GM19463 (cell line): ENCODE results near the gene ITGBL1.

ENCODE experiments used
- ATAC-seq: cut with Tn5 transposase; IDR thresholded peaks from one replicate; pipeline ENCODE4 v1.9.1; 2021; ENCODE audit warnings: mild to moderate bottlenecking, moderate library complexity; ENCODE audit not compliant: unreplicated experiment

ITGBL1 gene

DNA sequence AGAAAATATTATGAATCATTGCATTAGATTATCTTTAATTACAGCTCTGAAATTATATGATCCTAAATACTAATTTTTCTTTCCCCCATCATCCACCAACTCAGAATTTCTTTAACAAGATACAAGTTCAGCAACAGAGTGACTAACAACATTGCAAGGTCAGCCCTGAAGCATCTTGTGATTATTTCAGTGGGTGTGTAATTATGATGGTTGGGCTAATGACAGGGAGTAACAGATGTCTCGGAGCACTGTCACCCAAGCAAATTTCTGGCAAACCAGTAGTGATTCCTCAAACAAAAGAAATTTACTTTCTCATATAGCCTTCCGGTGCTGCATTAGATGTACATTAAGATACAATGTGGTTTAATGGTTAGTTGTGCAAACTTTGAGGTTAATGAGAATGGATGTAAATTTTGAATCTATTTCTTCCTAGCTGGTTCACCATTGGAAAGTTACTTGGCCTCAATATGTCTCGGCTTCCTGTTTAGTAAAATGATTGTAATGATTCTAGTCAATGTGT lies 238.9 kb downstream of the ITGBL1 start:
- ATAC-seq = no peak

- no peak for ATAC-seq
Observed at GRCh38 chr13:101695870-101696516, 243.5 kb downstream of the ITGBL1 start.

GRCh38 chr13:101697745-101698144 lies 245.3 kb downstream of the ITGBL1 start:
- ATAC-seq = no peak

DNA sequence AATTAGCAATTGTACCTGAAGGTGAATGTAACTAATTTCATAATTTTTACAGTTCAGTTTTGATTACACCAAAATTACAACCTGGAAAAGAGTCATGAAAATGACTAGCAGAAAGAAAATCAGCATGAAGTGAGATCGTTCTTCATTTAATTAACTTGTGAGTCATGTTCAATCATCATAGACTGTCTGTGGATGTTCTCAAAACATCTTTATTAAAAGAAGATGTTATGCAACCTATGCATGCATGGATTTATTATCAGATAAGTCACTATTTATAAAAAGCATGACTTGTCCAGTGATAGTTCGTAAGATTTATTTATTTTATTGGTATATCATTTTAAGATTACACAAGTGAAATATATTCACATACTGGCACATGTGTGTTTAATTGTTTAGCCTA lies 245.9 kb downstream of the ITGBL1 start:
- no peak for ATAC-seq

DNA sequence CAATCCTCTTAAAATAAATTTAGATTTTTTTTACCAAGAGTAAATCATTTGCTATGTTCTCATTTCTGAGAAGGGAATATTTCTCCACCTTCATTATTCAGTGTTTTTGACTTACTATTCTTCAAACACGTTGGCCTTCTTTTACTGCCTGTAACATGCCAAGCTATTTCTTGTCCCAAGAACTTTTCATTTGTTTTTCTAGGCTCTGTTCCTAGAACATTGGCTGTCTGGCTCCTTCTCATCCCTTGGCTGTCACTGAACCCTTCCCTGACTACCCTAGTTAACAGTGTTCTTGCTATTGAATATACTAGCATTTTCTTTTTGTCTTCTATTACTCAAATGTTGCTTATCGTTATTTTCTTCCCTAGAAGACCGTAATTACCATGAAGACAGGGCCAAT lies 248.1 kb downstream of the ITGBL1 start:
- ATAC-seq = no peak

GRCh38 chr13:101703081-101703480 lies 250.6 kb downstream of the ITGBL1 start:
- no peak for ATAC-seq

DNA sequence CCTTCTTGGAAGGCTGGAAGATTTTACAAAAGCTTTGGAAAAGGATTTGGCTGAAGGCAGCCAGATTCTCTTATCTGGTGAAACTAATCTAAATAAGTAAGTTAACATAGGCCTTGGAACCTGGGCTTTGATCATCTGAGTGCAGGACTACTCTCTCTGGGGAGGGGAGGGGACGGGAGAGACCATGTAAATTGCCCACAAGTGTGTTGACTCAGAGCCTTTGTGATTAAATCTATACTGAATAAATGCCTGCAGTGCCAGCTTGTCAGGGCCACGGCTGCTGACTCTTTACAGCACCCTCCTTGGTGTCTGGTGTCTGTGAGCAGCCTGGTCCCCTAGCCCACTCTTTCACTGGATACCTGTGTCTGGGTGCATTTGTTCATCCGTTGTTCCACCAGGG lies 251.4 kb downstream of the ITGBL1 start:
- ATAC-seq = no peak

- ATAC-seq = no peak
Observed at GRCh38 chr13:101706651-101707050, 254.2 kb downstream of the ITGBL1 start.

- ATAC-seq = no peak
Observed at GRCh38 chr13:101707659-101708058, 255.2 kb downstream of the ITGBL1 start.

DNA sequence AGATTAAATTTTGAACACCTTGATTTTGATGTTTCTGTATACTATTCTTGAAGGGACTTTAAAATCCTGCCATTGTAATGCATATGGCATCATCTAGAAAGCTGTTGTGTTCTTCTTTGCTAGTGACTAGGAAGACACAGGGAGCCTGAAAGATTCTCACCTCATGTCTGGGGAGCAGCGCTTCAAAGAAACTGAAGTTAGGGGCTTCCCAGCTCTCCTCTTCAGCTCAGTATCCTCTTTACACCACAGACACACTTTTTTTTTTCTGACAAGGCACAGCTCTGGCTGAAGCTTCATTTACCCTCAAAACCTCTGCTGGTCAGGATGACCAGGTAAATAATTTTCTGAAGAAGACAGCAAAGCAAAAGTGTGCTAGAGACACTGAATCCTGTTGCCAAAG lies 255.6 kb downstream of the ITGBL1 start:
- ATAC-seq = no peak

DNA sequence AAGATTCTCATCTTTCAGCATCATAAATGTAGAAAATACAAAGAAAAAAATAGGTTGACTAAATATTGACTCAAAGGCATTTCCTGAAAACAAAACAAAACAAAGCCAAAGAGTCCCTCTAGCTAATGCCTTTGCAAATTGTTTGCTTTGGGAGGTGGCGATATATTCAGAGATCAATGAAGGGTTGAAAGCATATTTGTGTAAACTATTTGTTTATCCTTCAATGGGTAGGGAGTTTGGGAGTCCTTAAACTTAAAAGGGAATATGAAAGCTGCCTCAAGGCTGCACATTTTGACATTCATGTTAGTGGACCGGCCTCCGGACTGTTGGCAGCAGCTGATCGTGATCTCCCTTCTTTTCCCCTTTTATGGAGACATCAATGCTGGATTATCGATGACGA lies 257.5 kb downstream of the ITGBL1 start:
- no peak for ATAC-seq

DNA sequence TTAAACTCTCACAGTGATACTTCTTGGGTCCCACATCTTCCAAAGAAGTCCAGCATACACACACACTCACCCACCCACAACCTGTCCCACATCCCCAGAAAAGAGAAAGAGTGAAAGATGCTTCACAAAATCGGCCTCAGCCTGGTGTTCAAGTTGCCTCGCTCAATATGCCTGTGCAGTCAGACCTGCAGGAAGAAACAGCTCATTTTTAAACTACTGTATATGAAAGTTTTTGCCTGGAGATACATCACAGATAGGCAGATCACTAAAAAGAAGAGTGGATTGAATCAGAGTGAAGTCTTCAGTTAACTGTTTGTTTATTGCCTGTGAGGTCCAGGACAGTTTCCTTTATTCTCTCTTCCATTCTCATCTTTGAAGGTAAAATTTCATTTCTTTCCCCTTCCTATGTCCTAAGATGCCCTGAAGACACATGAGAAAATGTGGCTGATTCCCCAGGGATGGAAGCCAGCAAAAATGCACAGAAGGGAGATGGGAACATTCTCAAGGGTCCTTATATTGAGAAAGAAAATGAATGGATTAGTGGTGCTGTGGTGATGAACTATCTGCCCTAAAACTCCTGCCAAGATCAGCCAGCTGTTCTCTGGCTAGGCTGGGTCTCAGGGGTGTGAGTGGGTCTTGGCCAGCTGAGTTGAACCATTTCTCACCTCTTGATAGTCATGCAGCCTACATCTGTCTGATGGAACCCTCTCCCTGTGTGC lies 259.0 kb downstream of the ITGBL1 start:
- no peak for ATAC-seq

DNA sequence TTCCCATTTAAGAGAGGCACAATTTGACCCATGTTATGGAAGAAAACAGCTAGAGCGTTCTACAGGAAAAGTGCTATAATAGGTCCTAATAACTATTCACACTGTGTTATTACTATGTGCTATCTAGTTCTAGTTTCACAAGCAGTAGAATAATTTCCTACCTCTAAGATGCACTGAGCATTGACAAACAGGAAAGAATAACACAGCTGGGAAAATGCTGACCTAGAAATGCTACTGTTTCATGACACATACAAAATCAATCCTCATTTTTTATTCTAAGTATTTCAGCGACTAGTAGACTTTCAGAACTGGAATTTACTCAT lies 259.5 kb downstream of the ITGBL1 start:
- no peak for ATAC-seq

DNA sequence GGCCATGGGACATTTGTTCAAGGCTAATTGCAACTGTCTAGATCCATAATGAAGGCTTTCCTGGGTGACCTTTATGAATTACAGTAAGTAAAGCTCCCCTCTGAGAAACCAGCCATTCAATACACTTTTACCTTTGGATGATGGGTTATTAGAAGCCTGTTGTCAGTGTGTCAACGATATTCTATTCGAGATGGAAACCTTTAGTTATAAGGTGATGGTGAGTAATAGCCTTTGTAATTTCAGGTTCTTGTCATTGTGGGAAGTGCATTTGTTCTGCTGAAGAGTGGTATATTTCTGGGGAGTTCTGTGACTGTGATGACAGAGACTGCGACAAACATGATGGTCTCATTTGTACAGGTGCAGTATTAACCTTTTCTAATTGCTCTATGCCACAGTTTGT lies 261.7 kb downstream of the ITGBL1 start:
- no peak for ATAC-seq

DNA sequence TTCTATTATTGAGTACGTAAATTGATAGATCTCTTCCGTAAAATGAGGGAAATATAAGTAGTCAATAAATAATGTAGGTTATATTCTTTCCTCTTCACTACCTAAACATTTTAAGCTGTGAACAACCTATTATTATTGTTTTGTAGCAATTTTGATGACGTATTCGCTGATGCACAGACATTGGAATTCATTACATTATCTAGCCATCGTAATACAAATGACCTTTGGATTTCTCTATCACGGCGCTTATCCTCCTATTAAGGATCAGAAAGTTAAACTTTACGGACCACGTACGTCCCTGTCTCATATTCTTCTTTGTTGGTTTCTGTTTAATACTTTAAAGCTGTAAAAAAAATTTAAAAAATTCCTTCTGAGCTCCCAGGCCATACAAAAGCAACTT lies 264.9 kb downstream of the ITGBL1 start:
- ATAC-seq = no peak

DNA sequence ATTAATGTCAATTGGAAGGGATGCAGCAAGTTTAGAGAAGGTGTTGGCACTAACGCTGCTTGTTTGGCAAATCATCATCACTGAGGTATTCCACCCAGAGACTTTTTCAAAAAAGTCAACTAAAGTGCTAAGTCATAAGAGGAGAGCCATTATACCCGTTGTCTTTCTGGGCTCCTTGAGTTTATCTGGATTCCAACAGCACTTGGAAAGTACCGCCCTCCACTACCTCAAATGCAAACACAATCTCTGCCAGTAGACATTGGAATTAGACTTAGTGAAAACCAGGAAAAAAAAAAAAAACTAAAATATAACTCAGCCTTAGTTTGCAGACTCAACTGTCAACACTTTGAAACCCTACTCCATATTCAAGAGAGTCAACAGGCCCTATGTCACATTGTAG lies 266.0 kb downstream of the ITGBL1 start:
- no peak for ATAC-seq

- no peak for ATAC-seq
Observed at GRCh38 chr13:101726681-101727080, 274.2 kb downstream of the ITGBL1 start.

DNA sequence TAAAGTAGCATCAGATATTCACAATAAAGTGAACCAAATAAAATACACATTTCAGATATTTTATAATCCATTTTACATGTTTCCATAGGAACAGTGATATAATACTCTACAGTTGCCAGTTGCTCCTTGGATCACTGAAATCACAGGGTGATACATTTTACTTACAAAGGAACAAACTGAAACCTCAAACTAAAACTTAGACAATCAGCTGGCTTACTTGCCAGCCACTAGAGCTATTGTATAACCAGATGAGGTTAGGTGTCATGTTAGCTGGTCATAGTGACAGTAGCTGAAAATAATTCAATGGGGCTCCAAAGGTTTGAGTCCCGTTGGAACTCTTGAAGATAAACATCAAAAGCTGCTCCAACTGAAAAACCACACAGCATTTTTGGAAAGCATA lies 274.6 kb downstream of the ITGBL1 start:
- ATAC-seq = no peak

GRCh38 chr13:101728021-101728420 lies 275.5 kb downstream of the ITGBL1 start:
- ATAC-seq = no peak

DNA sequence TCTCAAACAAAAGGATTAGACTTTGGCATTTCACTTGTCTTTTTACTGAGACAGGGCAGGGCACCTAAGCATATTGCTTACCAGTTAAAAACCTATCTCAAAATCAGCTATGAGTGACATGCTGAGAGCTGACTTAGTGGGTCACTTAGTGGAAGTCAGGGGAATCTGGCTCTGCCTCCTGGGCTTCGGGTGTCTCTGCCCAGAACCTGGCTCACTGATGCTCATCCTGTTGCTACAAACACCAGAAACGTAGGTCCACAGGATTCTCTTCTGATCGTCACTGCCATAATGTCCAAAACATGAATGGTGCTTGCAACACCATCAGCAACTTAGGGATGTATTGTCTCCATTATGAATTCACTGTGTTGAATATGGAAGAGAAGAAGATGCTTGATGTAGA lies 276.1 kb downstream of the ITGBL1 start:
- no peak for ATAC-seq

- ATAC-seq = no peak
Observed at GRCh38 chr13:101730420-101731000, 278.0 kb downstream of the ITGBL1 start.

- no peak for ATAC-seq
Observed at GRCh38 chr13:101736566-101736965, 284.1 kb downstream of the ITGBL1 start.
